Lower leg skin (tissue), 4 donors: Measurements from ENCODE around the gene TNNT1. TPM values are rescaled to one million over a fixed set of nuclear protein-coding genes. Genes with fewer than 3 reads are reported as not detected.
A peak's percentile ranks its signal among the peaks of the same experiment; 100 is the strongest.
"Not testable (repeated sequence)": the region's sequence is repeated elsewhere in the genome, so short reads cannot be mapped to it uniquely, and the experiment has no call there.

ENCODE experiments used
- DNase-seq, 2 donors: peaks; one replicate each; pipeline ENCODE4 v3.0.0-alpha.2; 2019; ENCODE audit warnings: low spot score in 2 of 2
- H3K4me3 ChIP-seq: fragments of 200-600 bp; sonication (generic); 2 replicates; pipeline ENCODE4 v1.5.1; 2017; ENCODE audit warnings: mild to moderate bottlenecking, low read depth; ENCODE audit not compliant: poor library complexity, severe bottlenecking
- POLR2A ChIP-seq, 2 donors: fragments of 450-650 bp; IDR thresholded peaks; one replicate each; pipeline ENCODE4 v1.6.1; 2016 to 2017; ENCODE audit warnings: antibody characterized with exemption in 2 of 2, mild to moderate bottlenecking in 1 of 2, moderate library complexity in 1 of 2
- WGBS, 2 donors: methylation state at CpG; one replicate each; pipeline ENCODE4 v1.1.5; 2018; 5-methylcytosine and 5-hydroxymethylcytosine counted together
- intact Hi-C: fragments of 100-400 bp; cut with DNase I; formaldehyde crosslinking; loops from one replicate; pipeline ENCODE4 v1.15.0; 2023; ENCODE audit warnings: low total_unique reads
- total RNA-seq, 4 donors: library from RNA; depleted of rRNA; stranded (reverse); fragments of >200 nt; gene quantifications; one replicate each; pipeline ENCODE4 v1.1.0, GENCODE V29; 2016
- TF ChIP-seq, protein P1 (sequence below), 3 donors: fragments of 450-650 bp; IDR thresholded peaks; one replicate each; pipeline ENCODE4 v1.5.1; 2016; ENCODE audit warnings: antibody characterized with exemption in 3 of 3, mild to moderate bottlenecking in 3 of 3, moderate library complexity in 2 of 3

TNNT1 gene
- total RNA-seq, 4 donors from 2014 or later, result 24.0 to 56.1 (median 42.6) TPM

DNA sequence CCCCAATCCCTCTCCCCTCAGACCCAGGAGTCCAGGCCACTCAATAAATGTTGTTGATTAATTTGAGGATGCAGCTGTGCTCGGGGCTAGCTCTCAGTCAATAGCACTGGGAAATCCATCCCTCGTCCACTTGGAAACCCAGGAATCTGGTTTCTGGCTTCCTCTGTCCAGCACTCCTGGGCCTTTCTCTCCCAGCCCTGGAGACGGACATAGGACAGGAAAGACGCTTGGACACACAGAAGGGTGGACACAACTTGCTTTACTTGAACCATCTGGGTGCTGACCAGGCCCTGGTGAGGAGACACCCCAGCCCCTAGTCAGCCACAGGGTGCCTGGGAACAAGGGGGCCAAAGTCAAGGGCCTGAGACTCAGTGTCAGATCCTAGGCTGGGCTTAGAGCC, 9.4 kb upstream of the TNNT1 start:
- intact Hi-C loops, result no loop called here
- no peak for DNase-seq
- H3K4me3 ChIP-seq, result no peak overlapping the region
- WGBS, 2 donors, result 67 to 81% methylated on average over 4 of the region's 4 CpGs
- TF ChIP-seq, protein P1, sequence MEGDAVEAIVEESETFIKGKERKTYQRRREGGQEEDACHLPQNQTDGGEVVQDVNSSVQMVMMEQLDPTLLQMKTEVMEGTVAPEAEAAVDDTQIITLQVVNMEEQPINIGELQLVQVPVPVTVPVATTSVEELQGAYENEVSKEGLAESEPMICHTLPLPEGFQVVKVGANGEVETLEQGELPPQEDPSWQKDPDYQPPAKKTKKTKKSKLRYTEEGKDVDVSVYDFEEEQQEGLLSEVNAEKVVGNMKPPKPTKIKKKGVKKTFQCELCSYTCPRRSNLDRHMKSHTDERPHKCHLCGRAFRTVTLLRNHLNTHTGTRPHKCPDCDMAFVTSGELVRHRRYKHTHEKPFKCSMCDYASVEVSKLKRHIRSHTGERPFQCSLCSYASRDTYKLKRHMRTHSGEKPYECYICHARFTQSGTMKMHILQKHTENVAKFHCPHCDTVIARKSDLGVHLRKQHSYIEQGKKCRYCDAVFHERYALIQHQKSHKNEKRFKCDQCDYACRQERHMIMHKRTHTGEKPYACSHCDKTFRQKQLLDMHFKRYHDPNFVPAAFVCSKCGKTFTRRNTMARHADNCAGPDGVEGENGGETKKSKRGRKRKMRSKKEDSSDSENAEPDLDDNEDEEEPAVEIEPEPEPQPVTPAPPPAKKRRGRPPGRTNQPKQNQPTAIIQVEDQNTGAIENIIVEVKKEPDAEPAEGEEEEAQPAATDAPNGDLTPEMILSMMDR (IDR thresholded peaks at IDR 0.05), result no peak
- no peak for TF ChIP-seq POLR2A (IDR thresholded peaks at IDR 0.05)

DNA sequence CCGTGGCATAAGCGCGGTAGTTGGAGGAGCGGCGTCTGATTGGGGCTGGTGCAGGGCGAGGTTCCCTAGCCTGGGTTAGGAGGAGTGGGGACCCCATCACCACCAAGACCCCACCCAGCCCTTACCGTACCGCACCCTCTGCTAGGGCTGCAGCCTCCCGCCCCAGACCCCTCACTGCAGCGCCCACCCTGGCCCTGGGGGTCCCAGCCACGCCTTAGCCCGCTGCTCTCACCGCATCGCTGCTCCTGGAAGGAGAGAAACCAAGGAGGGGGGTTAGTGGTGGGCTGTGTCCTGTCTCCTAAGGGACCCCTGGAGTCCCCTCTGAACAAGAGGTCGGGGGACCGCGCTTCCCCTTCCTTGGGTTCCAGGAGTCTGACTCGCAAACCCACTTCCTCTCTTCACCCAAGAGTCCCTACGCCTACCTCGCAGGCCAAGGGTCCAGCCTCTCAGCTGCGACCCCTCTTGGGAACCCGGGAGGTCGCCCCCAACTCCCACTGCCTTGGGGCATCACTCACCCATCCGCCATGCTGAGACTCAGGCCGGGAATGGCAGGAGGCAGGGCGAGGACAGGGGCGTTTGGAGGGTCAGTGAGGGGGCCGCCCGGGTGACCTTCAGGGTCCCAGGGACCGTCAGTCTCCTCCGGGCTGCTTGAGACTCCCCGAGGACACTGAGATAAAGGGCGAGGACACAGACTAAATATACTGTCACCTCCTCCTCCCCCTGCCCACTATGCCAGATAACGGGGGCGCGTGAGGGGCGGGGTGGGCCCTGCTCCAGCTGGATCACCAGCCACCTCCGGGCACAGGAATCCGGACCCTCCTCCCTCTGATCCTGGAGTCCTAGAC, 8.3 kb upstream of the TNNT1 start, which contains the start of gene TNNI3:
TSS of gene TNNI3 (minus strand) at position 669 of the 845 bp plus-strand sequence. CDS start at position 526, 143 bp downstream.
- intact Hi-C loops, result no loop called here
- WGBS, 2 donors, result 49 to 51% methylated on average over 32 to 33 of the region's 39 CpGs
- H3K4me3 ChIP-seq, result no peak within 1 kb of the TSS

DNA sequence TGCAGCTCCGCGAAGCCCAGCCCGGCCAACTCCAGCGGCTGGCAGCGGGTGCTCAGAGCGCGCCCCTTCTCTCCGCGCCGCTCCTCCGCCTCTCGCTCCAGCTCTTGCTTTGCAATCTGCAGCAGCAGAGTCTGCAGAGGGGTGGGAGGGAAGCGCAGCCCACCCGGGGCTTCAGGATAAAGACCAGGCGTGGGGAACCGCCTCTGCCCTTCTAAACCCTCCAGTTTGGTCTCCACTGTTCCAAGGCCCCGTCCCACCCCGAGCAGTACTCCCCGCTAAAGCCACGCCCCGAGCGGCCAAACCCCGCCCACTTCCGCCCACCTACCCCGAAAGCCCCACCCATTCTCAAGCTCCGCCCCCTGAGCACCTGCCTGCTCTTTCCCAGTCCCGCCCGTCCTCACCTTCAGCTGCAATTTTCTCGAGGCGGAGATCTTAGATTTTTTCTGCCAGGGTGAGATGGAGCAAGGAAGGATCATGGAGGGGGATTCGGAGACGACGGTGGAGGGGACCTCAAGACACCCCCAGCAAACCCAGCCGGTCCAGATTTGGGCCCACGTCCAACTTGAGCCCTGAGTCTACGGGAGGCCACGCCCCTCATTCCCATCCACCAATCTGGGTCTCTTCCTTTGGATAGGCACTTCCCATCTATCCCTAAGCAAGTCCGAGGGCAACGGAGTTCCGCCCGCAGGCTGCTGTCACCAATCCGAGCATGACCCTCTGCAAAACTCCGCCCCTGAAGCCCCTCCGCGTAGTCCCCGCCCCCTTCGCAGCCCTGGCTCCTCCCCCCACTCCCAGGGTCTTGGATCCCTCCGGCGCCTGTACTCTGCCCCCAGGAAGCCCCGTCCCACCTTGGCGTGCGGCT, 7.4 kb upstream of the TNNT1 start:
- intact Hi-C loops, result no loop called here
- no peak overlapping the region for H3K4me3 ChIP-seq
- peak in 1 of 2 donors; percentile 88 for DNase-seq
- WGBS, 2 donors, result 2 to 3% methylated on average over 45 to 52 of the region's 52 CpGs
- no peak for TF ChIP-seq POLR2A (IDR thresholded peaks at IDR 0.05)
- TF ChIP-seq, protein P1 (IDR thresholded peaks at IDR 0.05), result no peak

More for the DNA sequence above, 8.3 kb upstream of the TNNT1 start, which contains the start of gene TNNI3:
- TF ChIP-seq, protein P1 (IDR thresholded peaks at IDR 0.05), result no peak
- no peak for TF ChIP-seq POLR2A (IDR thresholded peaks at IDR 0.05)
- no peak for DNase-seq

DNA sequence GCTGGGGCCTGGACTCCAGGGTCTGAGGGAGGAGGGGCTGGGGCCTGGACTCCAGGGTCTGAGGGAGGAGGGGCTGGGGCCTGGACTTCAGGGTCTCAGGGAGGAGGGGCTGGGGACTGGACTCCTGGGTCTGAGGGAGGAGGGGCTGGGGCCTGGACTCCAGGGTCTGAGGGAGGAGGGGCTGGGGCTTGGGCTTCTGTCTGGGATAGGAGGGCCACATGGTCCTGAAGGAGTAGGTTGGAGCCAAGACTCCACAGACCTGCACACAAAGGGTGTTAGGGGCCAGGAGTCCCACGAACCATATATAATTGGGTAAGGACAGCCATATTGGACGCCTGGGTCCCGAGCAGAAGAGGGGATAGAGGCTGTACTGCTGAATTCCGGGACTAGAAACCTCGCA, 6.8 kb upstream of the TNNT1 start:
- H3K4me3 ChIP-seq, intact Hi-C loops: not testable (repeated sequence)
- WGBS, 2 donors, result 3 to 5% methylated on average over 5 of the region's 5 CpGs

DNA sequence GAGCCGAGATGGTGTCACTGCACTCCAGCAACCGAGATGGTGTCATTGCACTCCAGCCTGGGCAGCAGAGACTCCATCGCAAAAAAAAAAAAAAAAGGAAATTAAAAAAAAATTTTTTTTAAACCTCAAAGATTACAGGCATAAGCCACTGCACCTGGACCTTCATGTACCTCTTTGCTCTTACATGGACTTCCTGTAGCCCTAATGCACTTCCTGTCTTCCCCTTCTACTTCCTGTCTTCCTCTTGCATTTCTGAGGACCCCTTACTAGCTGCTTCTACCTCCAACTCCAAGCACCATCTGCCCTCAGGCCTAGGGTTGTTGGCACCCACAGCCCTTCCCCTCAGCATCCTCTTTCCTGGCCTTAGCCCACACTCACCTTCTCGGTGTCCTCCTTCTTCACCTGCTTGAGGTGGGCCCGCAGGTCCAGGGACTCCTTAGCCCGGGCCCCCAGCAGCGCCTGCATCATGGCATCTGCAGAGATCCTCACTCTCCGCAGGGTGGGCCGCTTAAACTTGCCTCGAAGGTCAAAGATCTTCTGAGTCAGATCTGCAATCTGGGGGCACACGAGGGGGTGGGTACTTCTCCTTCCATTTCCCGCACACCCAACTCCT, 4.8 kb upstream of the TNNT1 start:
- 85 to 88% methylated on average over 12 of the region's 12 CpGs for WGBS, 2 donors
- TF ChIP-seq POLR2A (IDR thresholded peaks at IDR 0.05), result no peak
- TF ChIP-seq, protein P1 (IDR thresholded peaks at IDR 0.05), result no peak
- intact Hi-C loops, result no loop called here
- no peak for DNase-seq
- no peak overlapping the region for H3K4me3 ChIP-seq

More for the DNA sequence above, 6.8 kb upstream of the TNNT1 start:
- DNase-seq, result not testable (repeated sequence)
